SIG-M5 treated with dmso at 0.1 percent for 504 hours (cell line): ENCODE data around the gene GPRIN1.
A peak's percentile ranks its signal among the peaks of the same experiment; 100 is the strongest.

Experiments used
- DNase-seq: peaks from one replicate; lab custom pipeline; 2025; ENCODE audit not compliant: unreplicated experiment; lab: John Stamatoyannopoulos, UW

Gene GPRIN1

GRCh38 chr5:176625512-176625911 lies 15.6 kb upstream of the GPRIN1 start:
- no peak for DNase-seq

DNA sequence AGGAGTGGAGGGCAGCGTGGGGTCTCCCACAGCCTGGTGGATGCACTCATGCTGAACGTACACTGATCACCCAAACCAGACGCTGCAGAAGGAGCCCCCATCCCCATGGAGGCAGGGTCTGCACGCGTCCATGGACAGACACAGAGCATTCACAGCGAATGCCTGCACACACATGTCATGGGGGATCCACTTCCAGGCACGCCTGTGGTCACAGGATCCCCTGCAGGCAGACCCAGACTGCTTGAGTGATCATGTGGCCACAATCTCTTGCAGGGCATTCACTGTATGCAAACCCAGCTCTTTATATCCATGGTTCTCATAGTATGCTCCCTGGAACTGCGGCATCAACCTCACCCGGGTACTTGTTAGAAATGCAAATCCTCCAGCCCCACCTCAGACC lies 15.0 kb upstream of the GPRIN1 start:
- DNase-seq: no peak

- no peak for DNase-seq
These were observed 14.2 kb upstream of the GPRIN1 start for GRCh38 chr5:176624142-176624541.

DNA sequence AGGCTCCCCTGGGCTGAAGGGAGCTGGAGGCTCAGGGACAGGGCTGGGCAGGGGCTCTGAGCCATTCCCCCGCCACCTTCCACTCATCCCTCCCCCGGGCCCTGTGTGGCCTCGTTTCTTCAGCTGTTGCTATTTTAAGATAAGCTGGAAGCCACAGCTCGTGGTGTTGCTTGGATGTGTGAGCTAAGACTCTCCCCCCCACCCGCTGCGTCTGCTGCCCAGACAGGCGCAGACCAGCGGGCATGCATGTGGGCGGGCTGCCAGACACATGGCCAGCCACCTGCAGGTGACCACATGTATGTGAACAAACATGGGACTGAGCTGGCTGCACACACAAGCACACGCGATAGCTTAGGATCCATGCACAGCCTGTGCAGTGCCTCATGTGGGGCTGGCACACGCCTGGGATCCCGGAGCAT lies 11.7 kb upstream of the GPRIN1 start:
- no peak for DNase-seq

- DNase-seq: peak; percentile 23
These were observed 10.5 kb upstream of the GPRIN1 start for GRCh38 chr5:176620333-176620981.

- DNase-seq: no peak
These were observed 9.8 kb upstream of the GPRIN1 start for GRCh38 chr5:176619569-176620332.

DNA sequence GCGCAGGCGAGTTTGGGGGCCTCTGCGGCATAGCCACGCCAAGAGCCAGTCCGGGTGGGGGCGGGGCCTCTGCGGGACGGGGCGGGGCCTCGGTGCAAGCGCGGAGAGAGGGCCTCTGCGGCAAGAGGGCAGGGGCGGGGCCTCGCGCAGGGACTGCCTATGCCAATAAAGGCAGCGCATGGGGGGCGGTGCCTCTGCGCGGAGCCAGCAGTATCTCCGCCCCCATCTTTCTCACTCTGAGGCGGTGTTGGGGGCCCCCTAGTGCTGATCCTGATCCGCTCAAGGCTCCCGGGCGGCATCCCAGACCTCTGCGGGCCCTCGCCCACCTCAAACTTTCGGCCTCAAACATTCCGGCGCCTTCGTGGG lies 9.2 kb upstream of the GPRIN1 start:
- peak; percentile 60 for DNase-seq

- no peak for DNase-seq
These were observed 8.8 kb upstream of the GPRIN1 start for GRCh38 chr5:176618783-176619182.

DNA sequence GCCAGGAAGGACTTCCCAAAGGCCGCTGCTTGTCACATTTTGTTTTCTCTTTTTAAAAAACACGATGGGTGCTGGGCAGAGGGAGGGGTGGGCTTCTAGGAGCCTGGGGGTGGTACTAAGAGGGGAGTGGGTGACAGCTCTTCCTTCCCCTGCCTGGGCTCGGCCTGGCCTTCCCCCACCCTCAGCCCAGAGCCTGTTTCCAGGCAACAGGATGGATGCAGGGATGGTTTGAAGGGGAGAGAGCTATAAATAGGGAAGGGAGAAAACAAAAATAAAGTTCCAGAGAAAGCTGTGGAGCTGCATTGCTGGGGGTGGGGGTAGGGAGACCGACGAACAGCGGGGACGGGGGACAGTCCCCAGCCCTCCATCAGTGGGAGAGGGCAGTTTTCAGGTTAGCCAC lies 6.6 kb upstream of the GPRIN1 start:
- no peak for DNase-seq

DNA sequence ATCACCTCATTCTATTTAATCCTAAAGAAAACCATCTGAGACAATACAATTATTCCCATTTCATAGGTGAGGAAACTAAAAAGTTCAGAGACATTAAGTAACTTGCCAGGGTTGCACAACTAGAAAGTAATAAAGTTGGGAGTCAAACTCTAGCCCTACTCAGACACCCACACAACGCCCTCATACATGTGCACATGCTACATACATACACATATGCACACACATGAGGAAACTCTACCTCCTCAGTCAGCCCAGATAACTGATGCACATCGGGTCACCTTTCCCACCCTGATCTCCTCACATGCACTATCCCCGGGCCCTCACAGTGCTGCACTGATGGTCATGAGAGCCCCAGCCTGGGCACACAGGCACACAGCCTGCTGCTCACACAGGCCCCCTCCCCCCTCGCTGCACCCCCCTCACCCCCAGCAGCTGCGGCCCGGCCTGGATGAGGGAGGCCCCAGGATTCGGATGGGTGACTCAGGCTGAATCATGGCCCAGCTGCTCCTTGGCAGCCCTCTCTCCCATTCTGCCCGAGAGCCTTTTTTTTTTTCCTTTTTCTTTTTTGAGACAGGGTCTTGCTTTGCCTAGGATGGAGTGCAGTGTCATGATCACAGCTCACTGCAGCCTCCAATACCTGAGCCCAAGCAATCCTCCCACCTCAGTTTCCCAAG lies 5.0 kb upstream of the GPRIN1 start:
- no peak for DNase-seq

DNA sequence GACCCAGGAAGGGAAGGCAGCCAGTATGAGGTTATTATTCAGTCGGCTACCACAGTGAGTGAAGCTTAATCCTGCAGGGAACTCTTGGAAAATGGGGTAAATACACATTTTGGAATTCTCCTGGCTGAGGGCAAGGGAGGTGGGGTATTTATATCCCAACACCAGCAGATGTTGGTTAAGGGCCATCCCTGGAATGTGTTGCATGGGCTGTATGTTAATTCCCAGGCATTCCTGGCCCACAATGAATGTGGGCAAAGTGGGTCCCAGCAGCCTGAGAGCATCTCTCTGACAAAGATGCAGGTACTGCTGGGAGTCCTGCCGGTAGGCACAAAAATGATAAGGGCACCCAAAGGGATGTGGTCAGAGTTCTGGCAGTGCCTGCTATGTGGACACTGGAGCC lies 2.9 kb upstream of the GPRIN1 start:
- DNase-seq: no peak

DNA sequence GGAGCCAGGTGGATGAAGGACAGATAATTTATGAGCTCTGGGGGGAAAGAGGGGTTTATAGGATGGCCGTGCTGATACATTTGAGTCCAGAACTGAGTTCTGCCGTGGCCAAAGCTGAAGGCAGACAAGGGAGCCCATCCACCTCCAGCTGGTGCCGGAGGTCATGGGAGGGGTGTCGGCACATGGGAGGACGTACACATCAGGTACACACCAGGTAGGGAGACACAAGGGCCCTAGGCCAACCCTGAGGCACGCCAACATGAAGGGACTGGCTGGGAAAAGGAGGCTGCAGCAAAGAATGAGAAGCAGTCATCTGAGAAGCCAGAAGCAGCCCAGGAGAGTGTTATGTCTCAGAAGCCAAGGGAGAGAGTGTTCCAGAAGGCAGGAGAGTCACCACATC lies 2.1 kb upstream of the GPRIN1 start:
- no peak for DNase-seq

- peak; percentile 63 for DNase-seq
These were observed 1.5 kb upstream of the GPRIN1 start for GRCh38 chr5:176611435-176611834.

DNA sequence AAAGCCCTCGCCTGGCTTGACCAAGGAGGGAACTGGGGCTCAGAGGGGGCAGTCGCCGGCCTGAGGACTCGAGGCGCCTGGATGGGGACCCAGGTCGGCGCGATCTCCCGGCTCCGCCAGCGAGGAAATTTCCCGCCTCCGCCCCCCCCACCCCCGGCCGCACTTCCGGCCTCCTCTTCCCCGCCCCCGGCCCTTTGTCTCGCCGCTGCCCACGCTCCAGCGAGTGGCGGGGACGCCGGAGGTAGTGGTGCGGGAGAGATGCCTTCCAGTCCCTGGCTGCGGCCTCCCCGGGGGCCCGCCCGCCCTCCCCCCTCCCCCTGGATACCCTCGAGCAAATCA lies 448 bp upstream of the GPRIN1 start:
- no peak for DNase-seq

DNA sequence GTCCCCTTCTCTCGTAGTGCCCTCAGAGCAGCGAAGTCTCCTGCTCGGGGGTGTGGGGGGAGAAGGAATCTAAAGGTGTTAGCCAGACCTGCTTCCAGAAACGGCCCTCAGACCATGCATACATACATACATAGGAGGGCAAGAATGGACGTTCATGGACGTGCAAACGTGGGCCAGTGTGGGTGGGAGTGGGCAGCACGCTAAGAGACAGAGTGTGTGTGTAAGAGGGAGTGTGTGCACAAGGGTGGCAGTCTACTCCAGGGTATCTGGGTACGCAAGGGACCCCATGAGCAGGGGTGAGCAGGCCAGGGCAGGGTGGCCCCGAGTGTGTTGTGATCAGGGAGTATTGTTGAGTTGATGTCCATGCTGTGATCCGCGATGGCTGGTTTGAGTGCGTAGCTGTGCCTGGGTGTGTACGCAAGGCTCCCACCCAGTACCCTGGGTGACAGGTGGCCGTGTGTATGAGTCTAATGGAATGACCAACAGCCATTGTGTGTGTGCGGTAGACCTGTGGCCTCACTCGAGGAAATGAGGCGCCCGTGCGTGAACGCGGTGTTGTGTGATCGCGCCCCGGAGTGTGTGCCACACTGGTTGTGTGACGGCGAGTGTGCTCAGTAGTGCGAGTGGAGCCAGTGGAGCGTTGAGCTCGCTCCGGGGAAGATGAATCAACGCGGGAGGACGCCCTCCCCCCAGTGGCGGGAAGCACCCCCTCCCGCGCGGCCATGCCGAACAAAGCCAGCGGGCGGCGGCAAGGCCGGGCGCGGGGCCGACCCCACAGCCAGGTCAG lies 826 bp downstream of the GPRIN1 start:
- no peak for DNase-seq

DNA sequence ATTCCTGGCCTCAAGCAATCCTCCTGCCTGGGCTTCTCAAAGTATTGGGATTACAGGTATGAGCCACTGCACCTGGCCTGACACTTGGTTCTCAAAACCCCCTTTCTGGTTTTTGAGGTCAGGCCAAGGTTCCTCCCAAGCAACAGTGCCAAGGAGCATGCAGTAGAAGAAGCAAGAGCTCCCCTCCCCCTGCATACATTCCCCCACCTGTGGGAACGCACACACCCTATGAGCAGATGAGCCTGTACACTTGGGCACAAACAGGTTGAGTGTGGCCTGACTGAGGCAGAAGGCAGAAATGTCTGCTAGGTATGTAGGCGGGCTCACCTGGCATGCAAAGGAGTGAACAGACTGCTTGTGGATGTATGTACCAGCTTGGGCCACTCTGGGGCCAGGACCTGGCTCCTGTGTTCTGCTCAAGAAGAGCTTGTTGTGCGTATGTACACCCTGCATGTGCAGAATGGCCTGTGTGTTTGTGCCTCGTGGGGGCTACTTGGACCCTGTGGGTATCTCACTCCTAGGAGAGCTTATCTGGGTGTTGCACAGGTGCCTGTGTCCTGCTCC lies 1.7 kb downstream of the GPRIN1 start:
- no peak for DNase-seq

DNA sequence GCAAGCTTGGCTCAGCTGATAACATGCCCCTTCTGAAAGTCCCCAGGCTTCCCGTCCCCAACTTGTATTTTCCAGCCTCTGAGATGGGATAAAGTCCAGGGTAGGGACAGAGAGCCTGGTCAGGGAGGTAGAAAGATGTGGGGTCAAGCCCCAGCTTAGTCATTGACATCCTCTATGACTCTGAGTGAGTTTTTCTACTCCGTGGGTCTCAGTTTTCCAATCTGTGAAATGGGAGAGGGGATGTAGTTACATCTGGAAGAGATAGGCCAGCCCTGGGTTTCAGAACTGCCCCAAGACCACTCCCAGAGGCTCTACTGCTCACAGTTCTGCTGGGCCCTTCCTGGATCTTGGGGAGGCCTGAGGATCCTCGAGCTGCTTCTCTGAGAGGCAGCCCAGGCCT lies 3.1 kb downstream of the GPRIN1 start:
- no peak for DNase-seq

DNA sequence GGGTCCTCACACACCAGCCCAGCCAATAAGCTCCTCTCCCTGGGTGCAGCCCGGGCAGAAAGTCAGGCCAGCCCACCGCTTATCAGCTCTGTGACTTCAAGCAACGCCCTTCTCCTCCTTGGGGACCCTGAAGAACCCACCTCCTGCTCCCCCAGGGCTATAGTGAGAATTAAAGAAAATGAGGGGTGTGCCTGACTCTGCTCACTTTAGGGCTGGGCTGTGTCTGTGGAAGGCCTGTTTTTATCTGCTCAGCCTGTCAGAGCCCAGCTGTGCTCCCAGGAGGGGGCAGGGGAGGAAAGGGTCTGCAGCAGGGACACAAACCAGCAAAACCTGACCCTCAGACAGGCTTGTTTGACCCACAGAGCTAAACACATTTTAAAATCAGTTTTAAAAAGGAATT lies 3.9 kb downstream of the GPRIN1 start:
- no peak for DNase-seq

- no peak for DNase-seq
These were observed 6.9 kb downstream of the GPRIN1 start for GRCh38 chr5:176603091-176603490.

- no peak for DNase-seq
These were observed 8.0 kb downstream of the GPRIN1 start for GRCh38 chr5:176601901-176602482.
